K562 (cell line): Measurements from ENCODE around the gene DNAJC30. TPM values are rescaled to one million over a fixed set of nuclear protein-coding genes. Genes with fewer than 3 reads are reported as not detected.
A peak's percentile ranks its signal among the peaks of the same experiment; 100 is the strongest.

Experiments used
- ARID1B ChIP-seq: fragments of 450-650 bp; IDR thresholded peaks from 2 replicates; pipeline ENCODE4 v1.6.1; 2016; ENCODE audit warnings: antibody characterized with exemption, mild to moderate bottlenecking, inconsistent platforms
- ATF3 ChIP-seq, 2 experiments: fragments of 450-650 bp in 1 of 2; sonication (generic) in 1 of 2; formaldehyde crosslinking in 1 of 2; IDR thresholded peaks in 1 of 2; conservative IDR thresholded peaks in 1 of 2; 2 replicates each; pipeline versions ENCODE4 v1.6.1 to v1.8.1; 2016 to 2023; ENCODE audit warnings: mild to moderate bottlenecking in 2 of 2, moderate library complexity in 2 of 2, inconsistent platforms in 1 of 2, missing genetic modification reagents in 1 of 2
- BRD9 ChIP-seq: fragments of 450-650 bp; IDR thresholded peaks from 2 replicates; pipeline ENCODE4 v1.6.1; 2018; ENCODE audit warnings: low read depth; ENCODE audit not compliant: partially characterized antibody
- C11orf30 ChIP-seq: fragments of 450-650 bp; IDR thresholded peaks from 2 replicates; pipeline ENCODE4 v1.6.1; 2016; ENCODE audit warnings: low read depth, mild to moderate bottlenecking
- DPF2 ChIP-seq: fragments of 450-650 bp; IDR thresholded peaks from 2 replicates; pipeline ENCODE4 v1.6.1; 2016
- GATAD2A ChIP-seq: fragments of 450-650 bp; IDR thresholded peaks from 2 replicates; pipeline ENCODE4 v1.6.1; 2017
- HDAC1 ChIP-seq, 2 experiments: fragments of 450-650 bp; IDR thresholded peaks; 2 replicates each; pipeline ENCODE4 v1.6.1; 2016 to 2017; ENCODE audit warnings: inconsistent platforms in 1 of 2, mild to moderate bottlenecking in 1 of 2, moderate library complexity in 1 of 2
- KAT7 ChIP-seq: sonication (generic); formaldehyde crosslinking; IDR thresholded peaks from 2 replicates; pipeline ENCODE4 v1.8.0; 2022; ENCODE audit warnings: missing genetic modification reagents, mild to moderate bottlenecking, borderline replicate concordance
- KDM1A ChIP-seq, 2 experiments: fragments of 450-650 bp; IDR thresholded peaks; 2 replicates each; pipeline ENCODE4 v1.6.1; 2016; ENCODE audit warnings: mild to moderate bottlenecking in 2 of 2
- MAFK ChIP-seq: IDR thresholded peaks from 2 replicates; pipeline ENCODE4 v1.6.1; 2011; ENCODE audit warnings: low read length, improper control_type of control experiment
- MAX ChIP-seq: sonication (generic); formaldehyde crosslinking; IDR thresholded peaks from 2 replicates; pipeline ENCODE4 v1.9.0; 2022; ENCODE audit warnings: mild to moderate bottlenecking, missing genetic modification reagents
- MTA3 ChIP-seq: fragments of 450-650 bp; formaldehyde crosslinking; IDR thresholded peaks from 2 replicates; pipeline ENCODE4 v1.6.1; 2017; ENCODE audit warnings: mild to moderate bottlenecking, borderline replicate concordance
- NFE2 ChIP-seq: IDR thresholded peaks from 2 replicates; pipeline ENCODE4 v1.6.1; 2014; ENCODE audit warnings: antibody characterized with exemption, low read depth
- NFIC ChIP-seq: fragments of 450-650 bp; IDR thresholded peaks from 2 replicates; pipeline ENCODE4 v1.6.1; 2017; ENCODE audit warnings: mild to moderate bottlenecking, inconsistent platforms
- TAL1 ChIP-seq: fragments of 450-650 bp; IDR thresholded peaks from 2 replicates; pipeline ENCODE4 v1.6.1; 2016; ENCODE audit warnings: mild to moderate bottlenecking
- ZNF407 ChIP-seq: fragments of 450-650 bp; IDR thresholded peaks from 2 replicates; pipeline ENCODE4 v1.6.1; 2016; ENCODE audit warnings: low read depth
- polyA plus RNA-seq, 8 experiments: library from polyadenylated mRNA; depleted of rRNA in 4 of 8; stranded (reverse) in 5 of 8; unstranded in 3 of 8; fragments of >200 nt; fragmentation: Nextera tagmentation in 2 of 8; fragmentation: Illumina TruSeq in 1 of 8; extraction: Ambion mirVana in 2 of 8; extraction: Trizol in 1 of 8; gene quantifications; 2 replicates each; pipeline versions ENCODE4 v1.2.1 to v1.2.3, GENCODE V29; 2011 to 2014; ENCODE audit warnings: inconsistent platforms in 1 of 8, missing spikeins in 1 of 8
- total RNA-seq, 7 experiments: library from RNA; depleted of rRNA in 6 of 7; stranded (reverse); fragments of >200 nt in 6 of 7; fragmentation: Illumina TruSeq in 2 of 7; extraction: Trizol in 2 of 7; gene quantifications; 2 replicates each; pipeline versions ENCODE4 v1.2.1 to v1.2.3, GENCODE V29; 2011 to 2021; ENCODE audit warnings: low replicate concordance in 1 of 7
- TF ChIP-seq, protein P1 (sequence below): sonication (generic); formaldehyde crosslinking; IDR thresholded peaks from 2 replicates; pipeline ENCODE4 v1.8.0; 2022; ENCODE audit warnings: mild to moderate bottlenecking, missing genetic modification reagents

Gene DNAJC30
- total and polyA plus RNA-seq, 9 of the 15 experiments (the other 6 are each of a cell fraction or from before 2014, with no cell fraction given): 1.1 to 11.3 (median 4.6) TPM

DNA sequence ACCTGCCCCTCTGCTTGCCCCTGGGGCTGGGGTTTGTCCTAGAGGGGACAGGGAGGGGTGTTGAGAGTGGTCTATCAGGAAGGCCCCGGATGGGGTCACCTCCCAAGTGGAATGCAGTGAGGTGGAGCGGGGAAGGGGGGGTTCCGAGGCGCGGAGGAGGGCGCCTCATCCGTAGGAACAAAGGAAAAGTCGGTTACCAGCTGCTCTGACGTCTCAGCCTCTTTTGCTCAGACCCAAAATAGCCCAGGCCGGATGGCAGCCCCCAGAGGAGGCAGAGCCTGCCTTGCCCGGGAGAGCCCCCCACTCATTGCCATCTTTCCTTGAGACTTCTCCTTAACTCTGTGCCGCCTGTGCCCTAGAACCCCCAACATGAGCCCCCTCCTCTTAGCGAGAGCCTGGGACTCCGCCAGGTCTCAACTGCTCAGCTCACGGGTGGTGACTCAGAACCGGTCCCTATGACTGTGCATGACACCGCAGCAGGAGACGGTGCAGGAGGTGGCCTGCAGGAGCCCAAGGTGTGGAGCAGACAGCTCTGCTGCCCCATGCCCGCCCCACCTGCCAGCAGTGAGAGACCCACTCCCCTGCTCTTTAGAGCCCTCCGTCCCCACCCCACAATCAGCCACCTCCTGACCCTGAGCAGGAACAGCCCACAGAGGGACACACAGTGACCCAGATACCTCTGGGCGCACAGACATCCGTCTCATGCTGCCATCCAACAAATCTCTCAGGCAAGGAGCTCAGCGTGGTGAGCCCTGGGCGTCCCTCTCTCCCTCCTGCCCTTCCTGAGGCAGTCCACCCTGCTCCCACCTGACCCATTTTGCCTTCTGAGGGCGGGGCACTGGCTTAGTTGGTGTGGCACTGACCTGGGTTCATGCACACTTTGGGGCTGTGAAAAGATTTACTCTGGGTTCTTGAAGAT, 23.1 kb upstream of the DNAJC30 start (continued):
- TF ChIP-seq ATF3 (IDR thresholded peaks at IDR 0.05) (peak; percentile 92), ATF3 (CRISPR knock-in tag; conservative IDR thresholded peaks at IDR 0.05) (no peak; the same call in 1 of the 2 replicates), ZNF407 (no peak), NFE2 (peak; percentile 90), BRD9 (no peak), TAL1 (no peak), MAFK (peak; percentile 58), C11orf30 (peak; percentile 82), KAT7 (peak; percentile 49; the same call in 1 of the 2 replicates), MAX (CRISPR knock-in tag) (peak; percentile 5; the same call in 1 of the 2 replicates), DPF2 (peak; percentile 88), ARID1B (peak; percentile 77), GATAD2A (0 out of 2 replicates have a peak, but pooled peaks have one; percentile 11), KDM1A (IDR thresholded peaks at IDR 0.05) (peak in 1 of 2 experiments; percentile 38; a peak in 1 of 4 replicates), MTA3 (no peak), NFIC (peak; percentile 76), HDAC1 (IDR thresholded peaks at IDR 0.05) (0 out of 4 replicates have a peak, but pooled peaks of 1 of the 2 experiments have one; percentile 26)
- TF ChIP-seq, protein P1, sequence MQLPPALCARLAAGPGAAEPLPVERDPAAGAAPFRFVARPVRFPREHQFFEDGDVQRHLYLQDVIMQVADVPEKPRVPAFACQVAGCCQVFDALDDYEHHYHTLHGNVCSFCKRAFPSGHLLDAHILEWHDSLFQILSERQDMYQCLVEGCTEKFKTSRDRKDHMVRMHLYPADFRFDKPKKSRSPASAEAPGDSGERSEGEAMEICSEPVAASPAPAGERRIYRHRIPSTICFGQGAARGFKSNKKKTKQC (CRISPR knock-in tag): peak; percentile 42; the same call in 1 of the 2 replicates
